Neuronal stem cell (in vitro differentiated cells): Measurements from ENCODE around the gene RAPGEF2.

ENCODE experiments used
- DNase-seq: peaks from one replicate; pipeline ENCODE4 v3.0.0-alpha.2; 2013; ENCODE audit warnings: low spot score
- H2AFZ ChIP-seq: one replicate; pipeline ENCODE4 v1.6.1; 2013; ENCODE audit warnings: mild to moderate bottlenecking, low read length, inconsistent platforms
- H2AK5ac ChIP-seq: 2 replicates; pipeline ENCODE4 v1.6.1; 2013; ENCODE audit warnings: low read depth, mild to moderate bottlenecking, inconsistent platforms, low read length, moderate library complexity, mixed read lengths
- H2BK120ac ChIP-seq: 2 replicates; pipeline ENCODE4 v1.6.1; 2013; ENCODE audit warnings: low read depth, mild to moderate bottlenecking, inconsistent platforms, low read length, moderate library complexity, mixed read lengths
- H2BK12ac ChIP-seq: one replicate; pipeline ENCODE4 v1.6.1; 2013; ENCODE audit warnings: low read length, inconsistent platforms
- H2BK15ac ChIP-seq: 2 replicates; pipeline ENCODE4 v1.6.1; 2013; ENCODE audit warnings: mild to moderate bottlenecking, low read length, inconsistent platforms, mixed read lengths
- H2BK5ac ChIP-seq: one replicate; pipeline ENCODE4 v1.6.1; 2013; ENCODE audit warnings: inconsistent platforms, mild to moderate bottlenecking, low read length, moderate library complexity
- H3K14ac ChIP-seq: one replicate; pipeline ENCODE4 v1.6.1; 2013; ENCODE audit warnings: low read length, inconsistent platforms
- H3K18ac ChIP-seq: 2 replicates; pipeline ENCODE4 v1.6.1; 2013; ENCODE audit warnings: low read length, inconsistent platforms
- H3K23ac ChIP-seq: 2 replicates; pipeline ENCODE4 v1.6.1; 2013; ENCODE audit warnings: low read depth, mild to moderate bottlenecking, mixed read lengths, low read length, inconsistent platforms; ENCODE audit not compliant: poor library complexity
- H3K27ac ChIP-seq: replicated peaks from 3 replicates; pipeline ENCODE4 v1.5.1; 2013; ENCODE audit warnings: low read length, inconsistent platforms
- H3K27me3 ChIP-seq, 3 experiments: 2 replicates each; pipeline ENCODE4 v1.6.1; 2013; ENCODE audit warnings: low read length in 3 of 3, mild to moderate bottlenecking in 2 of 3, inconsistent platforms in 1 of 3, low read depth in 1 of 3, mixed read lengths in 1 of 3, moderate library complexity in 1 of 3; ENCODE audit not compliant: control insufficient read depth in 3 of 3, insufficient read depth in 3 of 3
- H3K36me3 ChIP-seq, 2 donors: replicated peaks in 1 of 2; 2 replicates each; pipeline ENCODE4 v1.6.1; 2013; ENCODE audit warnings: low read length in 2 of 2; ENCODE audit not compliant: control insufficient read depth in 2 of 2, insufficient read depth in 2 of 2
- H3K4ac ChIP-seq: 2 replicates; pipeline ENCODE4 v1.6.1; 2013; ENCODE audit warnings: inconsistent platforms, mild to moderate bottlenecking, low read length, moderate library complexity
- H3K4me1 ChIP-seq, 2 donors: 1 replicate in 1 of 2; 2 replicates in 1 of 2; pipeline ENCODE4 v1.6.1; 2013; ENCODE audit warnings: low read length in 2 of 2, low read depth in 1 of 2; ENCODE audit not compliant: control insufficient read depth in 2 of 2, insufficient read depth in 1 of 2
- H3K4me2 ChIP-seq: one replicate; pipeline ENCODE4 v1.6.1; 2013; ENCODE audit warnings: mild to moderate bottlenecking, low read length, inconsistent platforms; ENCODE audit not compliant: insufficient read depth, poor library complexity, severe bottlenecking
- H3K4me3 ChIP-seq, 2 donors: 2 replicates each; pipeline ENCODE4 v1.5.1; 2013; ENCODE audit warnings: low read length in 2 of 2, mild to moderate bottlenecking in 2 of 2, inconsistent platforms in 1 of 2, moderate library complexity in 1 of 2
- H3K79me1 ChIP-seq: one replicate; pipeline ENCODE4 v1.6.1; 2013; ENCODE audit warnings: low read depth, mild to moderate bottlenecking, inconsistent platforms, low read length, moderate library complexity
- H3K9ac ChIP-seq: one replicate; pipeline ENCODE4 v1.6.1; 2013; ENCODE audit warnings: mild to moderate bottlenecking, low read depth, low read length, inconsistent platforms; ENCODE audit not compliant: poor library complexity
- H3K9me3 ChIP-seq, 2 donors: replicated peaks in 1 of 2; 2 replicates each; pipeline versions ENCODE3 to v1.6.1; 2013; ENCODE audit warnings: low read length in 2 of 2, mild to moderate bottlenecking in 2 of 2, inconsistent platforms in 1 of 2, low read depth in 1 of 2, mixed read lengths in 1 of 2, moderate library complexity in 1 of 2; ENCODE audit not compliant: control insufficient read depth in 2 of 2, insufficient read depth in 1 of 2
- H4K8ac ChIP-seq: one replicate; pipeline ENCODE4 v1.6.1; 2013; ENCODE audit warnings: low read depth, mild to moderate bottlenecking, inconsistent platforms, low read length, moderate library complexity
- H4K91ac ChIP-seq: one replicate; pipeline ENCODE4 v1.6.1; 2013; ENCODE audit warnings: low read length, low read depth, mild to moderate bottlenecking, inconsistent platforms; ENCODE audit not compliant: poor library complexity
- WGBS, 2 donors: extraction: QIAGEN DNeasy Blood & Tissue Kit; methylation state at CpG; one replicate each; pipeline ENCODE4 v1.1.7; 2013; ENCODE audit warnings: missing lambda C conversion rate in 2 of 2, mixed read lengths in 1 of 2; ENCODE audit not compliant: insufficient read length in 2 of 2, insufficient replicate concordance in 1 of 2; ENCODE audit errors: extremely low coverage in 2 of 2; 5-methylcytosine and 5-hydroxymethylcytosine counted together

The RAPGEF2 gene

GRCh38 chr4:159104694-159105414 is 2.0 kb downstream of the RAPGEF2 start:
- no peak overlapping the region for H2BK12ac ChIP-seq
- H2BK15ac ChIP-seq: no peak overlapping the region
- peak overlapping the region; percentile 85 for H2AFZ ChIP-seq
- no peak overlapping the region for H2BK5ac ChIP-seq
- no peaks in the 10 kb centered on the region for H3K36me3 ChIP-seq
- H2BK120ac ChIP-seq: no peak overlapping the region
- H4K91ac ChIP-seq: no peak overlapping the region
- no peak for DNase-seq
- H3K79me1 ChIP-seq: peaks cover 1% of the 10 kb centered on the region
- no peak overlapping the region for H3K14ac ChIP-seq
- no peak overlapping the region for H4K8ac ChIP-seq
- H3K4me2 ChIP-seq: peak overlapping the region; percentile 47
- H3K27me3 ChIP-seq: peaks cover 0 to 11% (median 8%) of the 10 kb centered on the region in 3 experiments
- H3K9ac ChIP-seq: no peak overlapping the region
- no peak overlapping the region for H3K18ac ChIP-seq
- H3K23ac ChIP-seq: no peak overlapping the region
- H3K27ac ChIP-seq: no peak overlapping the region
- no CpG with 5 or more reads among the region's 9 CpGs for WGBS, 2 donors
- no peak overlapping the region for H2AK5ac ChIP-seq
- peaks cover 14 to 17% of the 10 kb centered on the region in 2 donors for H3K4me1 ChIP-seq
- peak overlapping the region; percentile 86 to 99 for H3K4me3 ChIP-seq
- H3K4ac ChIP-seq: no peak overlapping the region
- no peaks in the 10 kb centered on the region for H3K9me3 ChIP-seq

GRCh38 chr4:159105761-159106243 is 2.9 kb downstream of the RAPGEF2 start:
- no peak overlapping the region for H2BK12ac ChIP-seq
- no peak for DNase-seq
- peaks cover 1% of the 10 kb centered on the region for H3K79me1 ChIP-seq
- no peak overlapping the region for H3K23ac ChIP-seq
- no peak overlapping the region for H4K8ac ChIP-seq
- H3K4me3 ChIP-seq: peak overlapping the region in 1 of 2 donors; percentile 86
- peak overlapping the region; percentile 37 for H3K4me2 ChIP-seq
- H3K27me3 ChIP-seq: peaks cover 0 to 11% (median 8%) of the 10 kb centered on the region in 3 experiments
- H2BK15ac ChIP-seq: no peak overlapping the region
- no peak overlapping the region for H3K18ac ChIP-seq
- peaks cover 14 to 17% of the 10 kb centered on the region in 2 donors for H3K4me1 ChIP-seq
- H2AFZ ChIP-seq: no peak overlapping the region
- H3K36me3 ChIP-seq: no peaks in the 10 kb centered on the region
- H3K9me3 ChIP-seq: no peaks in the 10 kb centered on the region
- no peak overlapping the region for H3K27ac ChIP-seq
- WGBS, 2 donors: no CpG with 5 or more reads among the region's 4 CpGs
- H2BK5ac ChIP-seq: no peak overlapping the region
- no peak overlapping the region for H3K9ac ChIP-seq
- no peak overlapping the region for H3K4ac ChIP-seq
- H3K14ac ChIP-seq: no peak overlapping the region
- H2AK5ac ChIP-seq: no peak overlapping the region
- H4K91ac ChIP-seq: no peak overlapping the region
- no peak overlapping the region for H2BK120ac ChIP-seq

GRCh38 chr4:159106636-159107035 is 3.8 kb downstream of the RAPGEF2 start:
- no peak overlapping the region for H3K4me3 ChIP-seq

GRCh38 chr4:159107203-159107925 is 4.5 kb downstream of the RAPGEF2 start:
- H3K9me3 ChIP-seq: no peaks in the 10 kb centered on the region
- peaks cover 9 to 17% of the 10 kb centered on the region in 2 donors for H3K4me1 ChIP-seq
- no peak overlapping the region for H2BK15ac ChIP-seq
- WGBS, 2 donors: no CpG with 5 or more reads among the region's 2 CpGs
- no peak overlapping the region for H2AK5ac ChIP-seq
- no peak overlapping the region for H2BK120ac ChIP-seq
- no peaks in the 10 kb centered on the region for H3K36me3 ChIP-seq
- H3K79me1 ChIP-seq: peaks cover 1% of the 10 kb centered on the region
- no peak overlapping the region for H3K14ac ChIP-seq
- H3K23ac ChIP-seq: no peak overlapping the region
- no peak overlapping the region for H4K8ac ChIP-seq
- no peak overlapping the region for H3K4ac ChIP-seq
- no peak overlapping the region for H3K9ac ChIP-seq
- no peak overlapping the region for H2AFZ ChIP-seq
- no peak overlapping the region for H3K18ac ChIP-seq
- H4K91ac ChIP-seq: no peak overlapping the region
- no peak overlapping the region for H2BK5ac ChIP-seq
- H2BK12ac ChIP-seq: no peak overlapping the region
- no peak overlapping the region for H3K4me3 ChIP-seq
- no peak overlapping the region for H3K27ac ChIP-seq
- DNase-seq: no peak
- peaks cover 0 to under 1% (median 0%) of the 10 kb centered on the region in 3 experiments for H3K27me3 ChIP-seq
- no peak overlapping the region for H3K4me2 ChIP-seq

More at GRCh38 chr4:159106636-159107035, 3.8 kb downstream of the RAPGEF2 start:
- H2BK5ac ChIP-seq: no peak overlapping the region
- H2BK120ac ChIP-seq: no peak overlapping the region
- no peak for DNase-seq
- no peaks in the 10 kb centered on the region for H3K36me3 ChIP-seq
- peaks cover 14 to 20% of the 10 kb centered on the region in 2 donors for H3K4me1 ChIP-seq
- no peak overlapping the region for H3K14ac ChIP-seq
- H3K79me1 ChIP-seq: peaks cover 1% of the 10 kb centered on the region
- H4K8ac ChIP-seq: no peak overlapping the region
- peak overlapping the region; percentile 2 for H3K4me2 ChIP-seq
- H2BK12ac ChIP-seq: no peak overlapping the region
- H3K27me3 ChIP-seq: peaks cover 0 to 8% (median 4%) of the 10 kb centered on the region in 3 experiments
- no peak overlapping the region for H2AK5ac ChIP-seq
- WGBS, 2 donors: no CpG with 5 or more reads among the region's 4 CpGs
- H2AFZ ChIP-seq: no peak overlapping the region
- no peak overlapping the region for H3K4ac ChIP-seq
- no peak overlapping the region for H3K18ac ChIP-seq
- H3K23ac ChIP-seq: no peak overlapping the region
- no peaks in the 10 kb centered on the region for H3K9me3 ChIP-seq
- no peak overlapping the region for H3K9ac ChIP-seq
- no peak overlapping the region for H2BK15ac ChIP-seq
- H4K91ac ChIP-seq: no peak overlapping the region
- no peak overlapping the region for H3K27ac ChIP-seq
